Osteoblast (primary cell): ENCODE results near the gene ITPR3. TPM values are rescaled to one million over a fixed set of nuclear protein-coding genes. Genes with fewer than 3 reads are reported as not detected.

Experiments used
- DNase-seq: peaks from one replicate; pipeline ENCODE4 v3.0.0; 2011; ENCODE audit warnings: low spot score, mixed read lengths; ENCODE audit not compliant: insufficient read length; ENCODE audit errors: missing footprints
- H2AFZ ChIP-seq: 2 replicates; pipeline ENCODE4 v1.6.0; 2011; ENCODE audit warnings: mild to moderate bottlenecking, low read length
- H3K27ac ChIP-seq: 2 replicates; pipeline ENCODE4 v1.5.1; 2011; ENCODE audit warnings: mild to moderate bottlenecking, low read depth, low read length, moderate library complexity
- H3K27me3 ChIP-seq: 2 replicates; pipeline ENCODE4 v1.6.0; 2012; ENCODE audit warnings: mild to moderate bottlenecking, control low read depth, inconsistent platforms, low read length, moderate library complexity; ENCODE audit not compliant: insufficient read depth
- H3K36me3 ChIP-seq: 2 replicates; pipeline ENCODE4 v1.5.1; 2011; ENCODE audit warnings: mild to moderate bottlenecking, low read length, control low read depth, moderate library complexity; ENCODE audit not compliant: insufficient read depth
- H3K4me1 ChIP-seq: 2 replicates; pipeline ENCODE4 v1.5.1; 2011; ENCODE audit warnings: mild to moderate bottlenecking, low read length, control low read depth, moderate library complexity; ENCODE audit not compliant: insufficient read depth
- H3K4me2 ChIP-seq: 2 replicates; pipeline ENCODE4 v1.6.0; 2011; ENCODE audit warnings: mild to moderate bottlenecking, low read length; ENCODE audit not compliant: insufficient read depth
- H3K4me3 ChIP-seq: fragments of 200-600 bp; sonication (generic); 3 replicates; pipeline ENCODE4 v1.5.1; 2012; ENCODE audit warnings: mild to moderate bottlenecking, low read length, inconsistent platforms; ENCODE audit not compliant: insufficient read depth
- H3K79me2 ChIP-seq: 2 replicates; pipeline ENCODE4 v1.6.0; 2012; ENCODE audit warnings: mild to moderate bottlenecking, low read length, control low read depth, inconsistent platforms; ENCODE audit not compliant: insufficient read depth
- H3K9me3 ChIP-seq: 2 replicates; pipeline ENCODE4 v1.5.1; 2011; ENCODE audit warnings: low read depth, low read length, control low read depth
- H4K20me1 ChIP-seq: 2 replicates; pipeline ENCODE4 v1.6.0; 2012; ENCODE audit warnings: mild to moderate bottlenecking, low read length, control low read depth; ENCODE audit not compliant: insufficient read depth
- total RNA-seq: library from RNA; depleted of rRNA; stranded (reverse); fragments of >200 nt; gene quantifications from 2 replicates; pipeline ENCODE4 v1.2.3, GENCODE V29; 2012
- TF ChIP-seq, protein P1 (sequence below): IDR thresholded peaks from 2 replicates; pipeline ENCODE4 v1.5.1; 2011; ENCODE audit warnings: mild to moderate bottlenecking, low read depth, low read length, moderate library complexity; ENCODE audit errors: extremely low read depth

The ITPR3 gene
- total RNA-seq, 1 donor = 46.7 TPM

GRCh38 chr6:33668914-33669313, 47.8 kb downstream of the ITPR3 start:
- Histone ChIP-seq H3K79me2 (no peaks in the 10 kb centered on the region), H3K4me3 (no peak overlapping the region), H3K4me1 (peaks cover 14% of the 10 kb centered on the region), H4K20me1 (no peaks in the 10 kb centered on the region), H3K9me3 (no peaks in the 10 kb centered on the region), H3K4me2 (no peak overlapping the region), H3K27me3 (no peaks in the 10 kb centered on the region), H3K27ac (no peak overlapping the region), H2AFZ (no peak overlapping the region), H3K36me3 (peaks cover 13% of the 10 kb centered on the region)
- TF ChIP-seq, protein P1, sequence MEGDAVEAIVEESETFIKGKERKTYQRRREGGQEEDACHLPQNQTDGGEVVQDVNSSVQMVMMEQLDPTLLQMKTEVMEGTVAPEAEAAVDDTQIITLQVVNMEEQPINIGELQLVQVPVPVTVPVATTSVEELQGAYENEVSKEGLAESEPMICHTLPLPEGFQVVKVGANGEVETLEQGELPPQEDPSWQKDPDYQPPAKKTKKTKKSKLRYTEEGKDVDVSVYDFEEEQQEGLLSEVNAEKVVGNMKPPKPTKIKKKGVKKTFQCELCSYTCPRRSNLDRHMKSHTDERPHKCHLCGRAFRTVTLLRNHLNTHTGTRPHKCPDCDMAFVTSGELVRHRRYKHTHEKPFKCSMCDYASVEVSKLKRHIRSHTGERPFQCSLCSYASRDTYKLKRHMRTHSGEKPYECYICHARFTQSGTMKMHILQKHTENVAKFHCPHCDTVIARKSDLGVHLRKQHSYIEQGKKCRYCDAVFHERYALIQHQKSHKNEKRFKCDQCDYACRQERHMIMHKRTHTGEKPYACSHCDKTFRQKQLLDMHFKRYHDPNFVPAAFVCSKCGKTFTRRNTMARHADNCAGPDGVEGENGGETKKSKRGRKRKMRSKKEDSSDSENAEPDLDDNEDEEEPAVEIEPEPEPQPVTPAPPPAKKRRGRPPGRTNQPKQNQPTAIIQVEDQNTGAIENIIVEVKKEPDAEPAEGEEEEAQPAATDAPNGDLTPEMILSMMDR = no peak
- no peak for DNase-seq

DNA sequence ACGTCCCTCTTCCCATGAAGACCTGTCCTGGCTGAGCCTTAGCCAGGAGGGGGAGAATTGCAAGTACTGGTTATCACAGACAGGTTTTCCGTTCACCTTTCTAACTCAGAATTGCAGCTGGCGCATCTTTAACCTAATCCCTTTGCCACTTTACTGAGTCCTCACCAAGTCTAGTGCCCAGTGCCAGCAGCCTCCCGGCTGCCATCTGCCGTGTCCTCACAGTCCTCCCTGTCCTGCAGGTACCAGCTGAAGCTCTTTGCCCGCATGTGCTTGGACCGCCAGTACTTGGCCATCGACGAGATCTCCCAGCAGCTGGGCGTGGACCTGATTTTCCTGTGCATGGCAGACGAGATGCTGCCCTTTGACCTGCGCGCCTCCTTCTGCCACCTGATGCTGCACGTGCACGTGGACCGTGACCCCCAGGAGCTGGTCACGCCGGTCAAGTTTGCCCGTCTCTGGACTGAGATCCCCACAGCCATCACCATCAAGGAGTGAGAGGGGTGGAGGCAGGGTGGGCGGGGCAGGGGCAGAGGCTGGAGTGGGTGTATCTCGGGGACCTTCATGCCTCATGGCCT, 49.1 kb downstream of the ITPR3 start:
- TF ChIP-seq, protein P1 = no peak
- Histone ChIP-seq H3K36me3 (peaks cover 9% of the 10 kb centered on the region), H2AFZ (no peak overlapping the region), H3K4me3 (no peak overlapping the region), H4K20me1 (no peaks in the 10 kb centered on the region), H3K79me2 (no peaks in the 10 kb centered on the region), H3K4me2 (no peak overlapping the region), H3K27ac (no peak overlapping the region), H3K9me3 (no peaks in the 10 kb centered on the region), H3K27me3 (no peaks in the 10 kb centered on the region), H3K4me1 (peaks cover 14% of the 10 kb centered on the region)
- DNase-seq = no peak

GRCh38 chr6:33670971-33671743, 50.0 kb downstream of the ITPR3 start:
- DNase-seq = no peak
- no peak overlapping the region for H2AFZ ChIP-seq

GRCh38 chr6:33671744-33672072, 50.6 kb downstream of the ITPR3 start:
- Histone ChIP-seq H3K79me2 (no peaks in the 10 kb centered on the region), H3K4me1 (peaks cover 29% of the 10 kb centered on the region), H3K4me3 (no peak overlapping the region), H3K4me2 (no peak overlapping the region), H4K20me1 (no peaks in the 10 kb centered on the region), H3K36me3 (peaks cover 7% of the 10 kb centered on the region), H3K27me3 (no peaks in the 10 kb centered on the region), H3K9me3 (no peaks in the 10 kb centered on the region), H3K27ac (no peak overlapping the region), H2AFZ (no peak overlapping the region)
- TF ChIP-seq, protein P1 = no peak
- no peak for DNase-seq

More at GRCh38 chr6:33670971-33671743, 50.0 kb downstream of the ITPR3 start:
- no peak overlapping the region for H3K4me2 ChIP-seq
- TF ChIP-seq, protein P1 = no peak
- no peaks in the 10 kb centered on the region for H3K27me3 ChIP-seq
- H3K36me3 ChIP-seq = peaks cover 6% of the 10 kb centered on the region
- no peak overlapping the region for H3K4me3 ChIP-seq
- peaks cover 24% of the 10 kb centered on the region for H3K4me1 ChIP-seq
- H3K27ac ChIP-seq = no peak overlapping the region
- no peaks in the 10 kb centered on the region for H3K9me3 ChIP-seq
- no peaks in the 10 kb centered on the region for H4K20me1 ChIP-seq
- no peaks in the 10 kb centered on the region for H3K79me2 ChIP-seq
